Mesendoderm (in vitro differentiated cells): Measurements from ENCODE around the gene TRIM7.
A peak's percentile ranks its signal among the peaks of the same experiment; 100 is the strongest.

Experiments
- DNase-seq: peaks from one replicate; pipeline ENCODE4 v3.0.0; 2013
- H2AK5ac ChIP-seq: 2 replicates; pipeline ENCODE4 v1.6.1; 2013; ENCODE audit warnings: low read length, inconsistent platforms
- H2BK120ac ChIP-seq: 2 replicates; pipeline ENCODE4 v1.6.1; 2013; ENCODE audit warnings: low read depth, mild to moderate bottlenecking, low read length, moderate library complexity, mixed read lengths
- H2BK15ac ChIP-seq: replicated peaks from 2 replicates; pipeline ENCODE4 v1.6.1; 2013; ENCODE audit warnings: low read depth, mild to moderate bottlenecking, moderate library complexity
- H2BK5ac ChIP-seq: 2 replicates; pipeline ENCODE4 v1.6.1; 2013; ENCODE audit warnings: low read length, inconsistent platforms
- H3K18ac ChIP-seq: 2 replicates; pipeline ENCODE4 v1.6.1; 2013; ENCODE audit warnings: mild to moderate bottlenecking, low read length, mixed read lengths
- H3K23ac ChIP-seq: one replicate; pipeline ENCODE4 v1.6.1; 2013; ENCODE audit warnings: low read length
- H3K27ac ChIP-seq: 2 replicates; pipeline ENCODE4 v1.5.1; 2013; ENCODE audit warnings: low read depth, mild to moderate bottlenecking, inconsistent platforms, low read length, moderate library complexity
- H3K27me3 ChIP-seq: 2 replicates; pipeline ENCODE4 v1.6.1; 2013; ENCODE audit warnings: low read length, control low read depth, mild to moderate bottlenecking, inconsistent platforms; ENCODE audit not compliant: insufficient read depth, poor library complexity
- H3K36me3 ChIP-seq: 2 replicates; pipeline ENCODE4 v1.6.1; 2013; ENCODE audit warnings: low read length, inconsistent platforms; ENCODE audit not compliant: control insufficient read depth, insufficient read depth
- H3K4ac ChIP-seq: one replicate; pipeline ENCODE4 v1.6.1; 2013; ENCODE audit warnings: low read depth, mild to moderate bottlenecking, low read length, moderate library complexity
- H3K4me1 ChIP-seq: 2 replicates; pipeline ENCODE4 v1.6.1; 2013; ENCODE audit warnings: low read depth, low read length, inconsistent platforms; ENCODE audit not compliant: control insufficient read depth
- H3K4me2 ChIP-seq: 2 replicates; pipeline ENCODE4 v1.6.1; 2013; ENCODE audit warnings: low read length
- H3K4me3 ChIP-seq: 2 replicates; pipeline ENCODE4 v1.5.1; 2013; ENCODE audit warnings: mild to moderate bottlenecking, low read length
- H3K56ac ChIP-seq: one replicate; pipeline ENCODE4 v1.6.1; 2013; ENCODE audit warnings: low read length
- H3K79me1 ChIP-seq: 2 replicates; pipeline ENCODE4 v1.6.1; 2013; ENCODE audit warnings: low read length, inconsistent platforms
- H3K79me2 ChIP-seq: 2 replicates; pipeline ENCODE4 v1.6.1; 2013; ENCODE audit warnings: mild to moderate bottlenecking, low read length; ENCODE audit not compliant: control insufficient read depth, insufficient read depth
- H3K9ac ChIP-seq: 2 replicates; pipeline ENCODE4 v1.6.1; 2013; ENCODE audit warnings: low read length, inconsistent platforms
- H4K5ac ChIP-seq: one replicate; pipeline ENCODE4 v1.6.1; 2013; ENCODE audit warnings: low read length
- H4K8ac ChIP-seq: one replicate; pipeline ENCODE4 v1.6.1; 2013; ENCODE audit warnings: low read depth, mild to moderate bottlenecking, control low read depth, low read length, moderate library complexity
- WGBS: extraction: QIAGEN DNeasy Blood & Tissue Kit; methylation state at CpG from one replicate; pipeline ENCODE4 v1.1.7; 2013; ENCODE audit warnings: low lambda C conversion rate, missing lambda C conversion rate; ENCODE audit not compliant: insufficient coverage; ENCODE audit errors: extremely low coverage; 5-methylcytosine and 5-hydroxymethylcytosine counted together

TRIM7 gene

DNA sequence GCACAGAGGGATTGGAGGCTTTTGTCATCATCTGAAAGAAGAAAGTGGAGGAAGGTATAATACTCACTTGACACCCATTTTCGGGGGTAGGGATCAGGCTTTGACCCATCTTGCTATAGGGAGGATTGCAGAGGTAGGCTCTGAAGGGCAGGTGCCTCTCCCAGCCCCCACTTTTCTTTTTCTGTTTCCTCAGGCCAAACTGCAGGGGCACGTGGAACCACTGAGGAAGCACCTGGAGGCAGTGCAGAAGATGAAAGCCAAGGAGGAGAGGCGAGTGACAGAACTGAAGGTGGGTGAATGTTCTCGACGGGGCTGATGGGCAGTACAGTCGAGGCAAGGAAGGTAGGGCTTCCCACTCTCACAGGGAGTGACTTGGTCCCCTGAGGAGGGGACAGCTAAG, 25.6 kb upstream of the TRIM7 start:
- H3K4me3 ChIP-seq = no peak overlapping the region
- no peak overlapping the region for H3K56ac ChIP-seq
- H2BK120ac ChIP-seq = no peak overlapping the region
- no peaks in the 10 kb centered on the region for H3K27me3 ChIP-seq
- no peak overlapping the region for H3K4me2 ChIP-seq
- H3K27ac ChIP-seq = no peak overlapping the region
- H4K8ac ChIP-seq = no peak overlapping the region
- no peak overlapping the region for H3K18ac ChIP-seq
- no peak overlapping the region for H4K5ac ChIP-seq
- H2AK5ac ChIP-seq = no peak overlapping the region
- H2BK15ac ChIP-seq = no peak overlapping the region
- H3K79me1 ChIP-seq = peaks cover 2% of the 10 kb centered on the region
- WGBS = no CpG with 5 or more reads among the region's 6 CpGs
- no peak overlapping the region for H2BK5ac ChIP-seq
- H3K23ac ChIP-seq = no peak overlapping the region
- H3K9ac ChIP-seq = no peak overlapping the region
- H3K4ac ChIP-seq = no peak overlapping the region
- H3K79me2 ChIP-seq = no peaks in the 10 kb centered on the region
- peaks cover 4% of the 10 kb centered on the region for H3K36me3 ChIP-seq
- no peak for DNase-seq
- no peaks in the 10 kb centered on the region for H3K4me1 ChIP-seq

DNA sequence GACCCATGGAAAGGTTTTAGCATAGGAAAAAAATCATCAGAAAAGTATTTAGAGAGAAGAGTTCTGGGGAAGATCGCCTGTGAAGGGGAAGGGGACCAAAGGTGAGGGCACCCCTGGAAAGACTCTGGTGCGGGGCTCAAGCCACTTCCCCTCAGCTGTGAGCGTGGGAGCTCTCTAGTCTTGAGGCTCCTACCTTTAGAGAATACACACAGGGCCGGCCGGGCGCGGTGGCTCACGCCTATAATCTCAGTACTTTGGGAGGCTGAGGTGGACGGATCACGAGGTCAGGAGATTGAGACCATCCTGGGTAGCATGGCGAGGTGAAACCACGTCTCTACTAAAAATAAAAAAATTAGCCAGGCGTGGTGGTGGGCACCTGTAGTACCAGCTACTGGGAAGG, 25.0 kb upstream of the TRIM7 start:
- Histone ChIP-seq H3K4me3 (no peak overlapping the region), H2BK5ac (no peak overlapping the region), H3K4me1 (no peaks in the 10 kb centered on the region), H4K8ac (no peak overlapping the region), H3K27ac (no peak overlapping the region), H3K79me2 (no peaks in the 10 kb centered on the region), H2AK5ac (no peak overlapping the region), H3K79me1 (peaks cover 2% of the 10 kb centered on the region), H2BK120ac (no peak overlapping the region), H3K23ac (no peak overlapping the region), H3K36me3 (peaks cover 4% of the 10 kb centered on the region), H3K4me2 (no peak overlapping the region), H3K56ac (no peak overlapping the region), H3K9ac (no peak overlapping the region), H2BK15ac (no peak overlapping the region), H4K5ac (no peak overlapping the region), H3K27me3 (no peaks in the 10 kb centered on the region), H3K4ac (no peak overlapping the region), H3K18ac (no peak overlapping the region)
- no CpG with 5 or more reads among the region's 13 CpGs for WGBS
- no peak for DNase-seq

DNA sequence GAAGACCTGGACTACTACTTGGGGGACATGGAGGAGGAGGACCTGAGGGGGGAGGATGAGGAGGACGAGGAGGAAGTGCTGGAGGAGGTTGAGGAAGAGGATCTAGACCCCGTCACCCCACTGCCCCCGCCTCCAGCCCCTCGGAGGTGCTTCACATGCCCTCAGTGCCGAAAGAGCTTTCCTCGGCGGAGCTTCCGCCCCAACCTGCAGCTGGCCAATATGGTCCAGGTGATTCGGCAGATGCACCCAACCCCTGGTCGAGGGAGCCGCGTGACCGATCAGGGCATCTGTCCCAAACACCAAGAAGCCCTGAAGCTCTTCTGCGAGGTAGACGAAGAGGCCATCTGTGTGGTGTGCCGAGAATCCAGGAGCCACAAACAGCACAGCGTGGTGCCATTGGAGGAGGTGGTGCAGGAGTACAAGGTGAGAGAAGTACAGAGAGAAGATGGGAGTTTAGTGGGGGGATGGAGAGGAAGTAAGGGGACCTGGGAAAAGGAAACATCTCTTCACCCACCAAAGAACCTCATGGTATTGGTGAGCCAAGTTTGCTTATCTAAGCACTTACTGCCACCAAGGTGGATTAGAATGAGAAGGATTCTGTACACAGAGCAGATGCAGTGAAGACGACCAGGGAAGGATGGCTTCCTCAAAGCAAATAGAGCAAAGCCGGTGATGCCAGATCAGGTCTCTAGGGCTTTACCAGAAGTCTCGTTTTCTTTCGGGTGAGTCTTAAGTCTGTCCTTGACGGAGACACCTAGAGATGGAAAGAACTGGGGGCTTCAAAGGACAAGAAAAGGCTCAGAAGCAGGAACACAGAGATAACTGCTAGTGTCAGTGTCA, 19.6 kb upstream of the TRIM7 start:
- peak overlapping the region; percentile 29 for H3K23ac ChIP-seq
- H3K4ac ChIP-seq = no peak overlapping the region
- no peaks in the 10 kb centered on the region for H3K36me3 ChIP-seq
- peak overlapping the region; percentile 97 for H3K9ac ChIP-seq
- H3K79me2 ChIP-seq = peaks cover 2% of the 10 kb centered on the region
- H3K4me3 ChIP-seq = peak overlapping the region; percentile 63
- H3K27me3 ChIP-seq = no peaks in the 10 kb centered on the region
- H2BK120ac ChIP-seq = no peak overlapping the region
- peak overlapping the region; percentile 51 for H2BK5ac ChIP-seq
- no CpG with 5 or more reads among the region's 22 CpGs for WGBS
- no peak overlapping the region for H2BK15ac ChIP-seq
- H3K4me1 ChIP-seq = peaks cover 4% of the 10 kb centered on the region
- no peak overlapping the region for H3K18ac ChIP-seq
- no peak overlapping the region for H4K5ac ChIP-seq
- no peak overlapping the region for H3K27ac ChIP-seq
- DNase-seq = no peak
- peak overlapping the region; percentile 99 for H3K56ac ChIP-seq
- H3K4me2 ChIP-seq = peak overlapping the region; percentile 79
- H2AK5ac ChIP-seq = peak overlapping the region; percentile 59
- H4K8ac ChIP-seq = no peak overlapping the region
- H3K79me1 ChIP-seq = peaks cover 5% of the 10 kb centered on the region

DNA sequence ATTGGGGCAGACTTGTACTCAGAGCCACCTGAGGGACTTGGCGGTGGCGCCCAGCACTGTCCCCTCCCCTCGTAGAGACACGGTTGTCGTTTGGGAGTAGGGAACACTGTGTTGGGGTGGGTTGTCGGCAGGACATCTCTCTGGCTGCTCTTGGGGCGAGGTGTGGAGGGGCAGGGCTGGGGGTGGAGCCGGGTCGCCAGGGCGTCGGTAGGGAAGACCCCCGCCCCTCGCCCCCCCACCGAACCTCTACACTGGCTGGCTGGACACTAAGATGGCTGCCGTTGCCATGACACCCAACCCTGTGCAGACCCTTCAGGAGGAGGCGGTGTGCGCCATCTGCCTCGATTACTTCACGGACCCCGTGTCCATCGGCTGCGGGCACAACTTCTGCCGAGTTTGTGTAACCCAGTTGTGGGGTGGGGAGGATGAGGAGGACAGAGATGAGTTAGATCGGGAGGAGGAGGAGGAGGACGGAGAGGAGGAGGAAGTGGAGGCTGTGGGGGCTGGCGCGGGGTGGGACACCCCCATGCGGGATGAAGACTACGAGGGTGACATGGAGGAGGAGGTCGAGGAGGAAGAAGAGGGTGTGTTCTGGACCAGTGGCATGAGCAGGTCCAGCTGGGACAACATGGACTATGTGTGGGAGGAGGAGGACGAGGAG, 18.9 kb upstream of the TRIM7 start:
- WGBS = no CpG with 5 or more reads among the region's 31 CpGs
- peak; percentile 93 for DNase-seq

DNA sequence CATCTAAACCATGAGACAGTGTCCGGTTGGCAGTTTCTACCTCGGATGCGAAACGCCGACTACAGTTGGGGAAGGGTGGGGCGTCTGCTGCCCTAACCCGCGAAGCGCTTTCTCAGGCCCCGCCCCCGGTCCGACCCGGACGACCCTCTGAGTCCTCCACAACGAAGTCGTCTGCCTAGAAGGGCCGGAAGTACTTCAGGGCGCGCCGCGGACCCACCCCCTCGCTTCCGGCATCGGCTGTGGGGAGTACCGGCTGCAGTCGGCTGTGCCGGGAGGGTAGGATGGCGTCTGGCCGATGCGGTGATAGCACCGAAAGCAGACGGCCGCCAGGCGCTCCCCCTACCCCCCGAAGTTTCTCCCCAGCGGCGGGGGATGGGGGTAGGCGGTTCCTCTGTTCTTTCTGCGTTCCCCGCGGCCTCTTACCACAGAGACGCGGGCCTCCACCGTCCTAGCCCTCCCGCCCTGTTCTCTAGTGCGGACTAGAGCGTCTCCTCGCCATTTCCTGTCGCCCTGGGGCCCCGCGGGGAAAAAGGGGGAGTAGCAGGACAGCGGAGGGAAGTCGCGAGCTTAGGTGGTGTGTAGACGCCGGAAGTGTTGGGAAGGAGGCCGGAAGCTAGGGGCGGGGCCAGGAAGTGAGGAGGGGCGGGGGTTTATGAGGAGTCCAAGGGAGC, 18.2 kb upstream of the TRIM7 start, which contains the start of gene TRIM41:
TSS of gene TRIM41 (plus strand) at position 224 of the 671 bp plus-strand sequence. CDS start 719 bp downstream, outside the sequence.
- H3K23ac ChIP-seq = peak within 1 kb of the TSS; percentile 29
- WGBS = no CpG with 5 or more reads among the region's 59 CpGs
- H2BK15ac ChIP-seq = no peak within 1 kb of the TSS
- peak within 1 kb of the TSS; percentile 97 for H3K4me2 ChIP-seq
- no peaks in the 10 kb centered on the region for H3K36me3 ChIP-seq
- peak within 1 kb of the TSS; percentile 97 for H2BK5ac ChIP-seq
- H3K27me3 ChIP-seq = no peaks in the 10 kb centered on the region
- peaks cover 5% of the 10 kb centered on the region for H3K79me1 ChIP-seq
- peak within 1 kb of the TSS; percentile 84 for H3K4me3 ChIP-seq
- H2BK120ac ChIP-seq = no peak within 1 kb of the TSS
- peak within 1 kb of the TSS; percentile 99 for H3K56ac ChIP-seq
- H3K18ac ChIP-seq = peak within 1 kb of the TSS; percentile 88
- H3K27ac ChIP-seq = peak within 1 kb of the TSS; percentile 94
- peak; percentile 99 for DNase-seq
- H4K5ac ChIP-seq = no peak within 1 kb of the TSS
- peak within 1 kb of the TSS; percentile 49 for H3K4ac ChIP-seq
- no peak within 1 kb of the TSS for H4K8ac ChIP-seq
- H3K4me1 ChIP-seq = peaks cover 4% of the 10 kb centered on the region
- H3K9ac ChIP-seq = peak within 1 kb of the TSS; percentile 97
- peaks cover 2% of the 10 kb centered on the region for H3K79me2 ChIP-seq
- H2AK5ac ChIP-seq = peak within 1 kb of the TSS; percentile 59

More for the DNA sequence above, 18.9 kb upstream of the TRIM7 start:
- peak overlapping the region; percentile 29 for H3K23ac ChIP-seq
- H3K27ac ChIP-seq = peak overlapping the region; percentile 80
- H3K9ac ChIP-seq = peak overlapping the region; percentile 97
- H2AK5ac ChIP-seq = peak overlapping the region; percentile 59
- H3K79me2 ChIP-seq = peaks cover 2% of the 10 kb centered on the region
- peaks cover 4% of the 10 kb centered on the region for H3K4me1 ChIP-seq
- no peak overlapping the region for H4K8ac ChIP-seq
- H3K79me1 ChIP-seq = peaks cover 5% of the 10 kb centered on the region
- H3K4me2 ChIP-seq = peak overlapping the region; percentile 93
- H3K4ac ChIP-seq = no peak overlapping the region
- no peak overlapping the region for H2BK15ac ChIP-seq
- peak overlapping the region; percentile 13 for H3K18ac ChIP-seq
- no peaks in the 10 kb centered on the region for H3K27me3 ChIP-seq
- peak overlapping the region; percentile 99 for H3K56ac ChIP-seq
- no peaks in the 10 kb centered on the region for H3K36me3 ChIP-seq
- no peak overlapping the region for H4K5ac ChIP-seq
- H2BK120ac ChIP-seq = no peak overlapping the region
- peak overlapping the region; percentile 63 for H3K4me3 ChIP-seq
- peak overlapping the region; percentile 97 for H2BK5ac ChIP-seq
